WTC11 (cell line): ENCODE results near the gene ECT2. TPM values are rescaled to one million over a fixed set of nuclear protein-coding genes. Genes with fewer than 3 reads are reported as not detected.

ENCODE experiments used
- ATAC-seq: fragments of 200-7000 bp; cut with Tn5 transposase; 2 replicates; pipeline ENCODE4 v1.10.0; 2021; ENCODE audit warnings: mild to moderate bottlenecking, moderate library complexity
- CTCF ChIA-PET: fragments of 300-600 bp; sonication (Branson Sonifier 250); formaldehyde crosslinking; loops from one replicate; lab custom pipeline; 2021; ENCODE audit warnings: antibody characterized with exemption; lab: Charles Lee
- POLR2A ChIA-PET: fragments of 350-600 bp; sonication (Branson Sonifier 250); formaldehyde crosslinking; loops from one replicate; lab custom pipeline; 2021; ENCODE audit warnings: antibody characterized with exemption; lab: Charles Lee
- DNase-seq: peaks from one replicate; pipeline ENCODE4 v3.0.0; 2021; ENCODE audit warnings: low spot score
- H3K27ac Mint-ChIP-seq: 2 replicates; pipeline ENCODE4 v1.8.0; 2021; ENCODE audit warnings: mixed read lengths
- H3K27me3 Mint-ChIP-seq: 2 replicates; pipeline ENCODE4 v1.8.0; 2021; ENCODE audit warnings: low read depth, mild to moderate bottlenecking, moderate library complexity, mixed read lengths
- H3K36me3 Mint-ChIP-seq: 2 replicates; pipeline ENCODE4 v1.8.0; 2021; ENCODE audit warnings: mixed read lengths
- H3K4me1 Mint-ChIP-seq: 2 replicates; pipeline ENCODE4 v1.8.0; 2022; ENCODE audit warnings: mixed read lengths
- H3K4me3 Mint-ChIP-seq: 2 replicates; pipeline ENCODE4 v1.8.0; 2021; ENCODE audit warnings: mild to moderate bottlenecking, moderate library complexity, mixed read lengths
- H3K9me3 Mint-ChIP-seq: 2 replicates; pipeline ENCODE4 v1.8.0; 2021; ENCODE audit warnings: mixed read lengths
- ATF1 ChIP-seq: sonication (generic); formaldehyde crosslinking; IDR thresholded peaks from 2 replicates; pipeline ENCODE4 v1.8.1; 2023; ENCODE audit warnings: mild to moderate bottlenecking, moderate library complexity, missing genetic modification reagents
- ATF6 ChIP-seq: sonication (generic); formaldehyde crosslinking; IDR thresholded peaks from 2 replicates; pipeline ENCODE4 v1.8.1; 2023; ENCODE audit warnings: mild to moderate bottlenecking, missing genetic modification reagents
- E2F4 ChIP-seq: sonication (generic); formaldehyde crosslinking; IDR thresholded peaks from 2 replicates; pipeline ENCODE4 v1.8.1; 2022; ENCODE audit warnings: low read depth, mild to moderate bottlenecking, moderate library complexity, missing genetic modification reagents, borderline replicate concordance
- EMX1 ChIP-seq: fragments of 250-450 bp; sonication (Bioruptor Pico); IDR thresholded peaks from 2 replicates; pipeline ENCODE4 v1.8.0; 2021; ENCODE audit warnings: mild to moderate bottlenecking
- FOXJ3 ChIP-seq: sonication (generic); formaldehyde crosslinking; IDR thresholded peaks from 2 replicates; pipeline ENCODE4 v1.9.0; 2021; ENCODE audit warnings: missing genetic modification reagents, mild to moderate bottlenecking, borderline replicate concordance
- GABPB1 ChIP-seq: sonication (generic); formaldehyde crosslinking; IDR thresholded peaks from 2 replicates; pipeline ENCODE4 v1.8.1; 2023; ENCODE audit warnings: mild to moderate bottlenecking, missing genetic modification reagents
- GTF2I ChIP-seq: fragments of 250-450 bp; sonication (Bioruptor Pico); conservative IDR thresholded peaks from 2 replicates; pipeline ENCODE4 v1.4.0; 2021; ENCODE audit warnings: mild to moderate bottlenecking
- JAZF1 ChIP-seq: fragments of 250-450 bp; sonication (Bioruptor Pico); IDR thresholded peaks from 2 replicates; pipeline ENCODE4 v1.9.0; 2021; ENCODE audit warnings: moderate library complexity, mild to moderate bottlenecking, inconsistent platforms
- NFATC4 ChIP-seq: fragments of 250-450 bp; sonication (Bioruptor Pico); IDR thresholded peaks from 2 replicates; pipeline ENCODE4 v1.9.0; 2021; ENCODE audit warnings: mild to moderate bottlenecking
- NFE2L1 ChIP-seq: sonication (generic); formaldehyde crosslinking; IDR thresholded peaks from 2 replicates; pipeline ENCODE4 v1.8.1; 2023; ENCODE audit warnings: missing genetic modification reagents
- NR2C2 ChIP-seq: sonication (generic); formaldehyde crosslinking; IDR thresholded peaks from 2 replicates; pipeline ENCODE4 v1.8.0; 2022; ENCODE audit warnings: mild to moderate bottlenecking, missing genetic modification reagents
- SOX15 ChIP-seq: fragments of 250-450 bp; sonication (Bioruptor Pico); IDR thresholded peaks from 2 replicates; pipeline ENCODE4 v1.9.0; 2021; ENCODE audit warnings: mild to moderate bottlenecking
- TEAD1 ChIP-seq: sonication (generic); formaldehyde crosslinking; IDR thresholded peaks from 2 replicates; pipeline ENCODE4 v1.8.0; 2022; ENCODE audit warnings: mild to moderate bottlenecking, missing genetic modification reagents
- USF2 ChIP-seq: sonication (generic); formaldehyde crosslinking; IDR thresholded peaks from 2 replicates; pipeline ENCODE4 v1.8.1; 2023; ENCODE audit warnings: mild to moderate bottlenecking, missing genetic modification reagents, moderate library complexity
- ZMAT4 ChIP-seq: fragments of 250-450 bp; sonication (Bioruptor Pico); IDR thresholded peaks from 2 replicates; pipeline ENCODE4 v1.9.0; 2021; ENCODE audit warnings: mild to moderate bottlenecking
- ZNF219 ChIP-seq: sonication (generic); formaldehyde crosslinking; IDR thresholded peaks from 2 replicates; pipeline ENCODE4 v1.8.0; 2023; ENCODE audit warnings: missing genetic modification reagents, mild to moderate bottlenecking, borderline replicate concordance
- ZNF416 ChIP-seq: fragments of 250-450 bp; sonication (Bioruptor Pico); IDR thresholded peaks from 2 replicates; pipeline ENCODE4 v1.9.0; 2021; ENCODE audit warnings: mild to moderate bottlenecking, inconsistent platforms
- ZNF512 ChIP-seq: sonication (generic); formaldehyde crosslinking; IDR thresholded peaks from 2 replicates; pipeline ENCODE4 v1.8.1; 2022; ENCODE audit warnings: missing genetic modification reagents, borderline replicate concordance
- total RNA-seq: library from RNA; stranded (reverse); gene quantifications from 3 replicates; pipeline ENCODE4 v1.2.3, GENCODE V29; 2021
- TF ChIP-seq, protein P1 (sequence below): sonication (generic); formaldehyde crosslinking; IDR thresholded peaks from 2 replicates; pipeline ENCODE4 v1.8.1; 2023; ENCODE audit warnings: mild to moderate bottlenecking, missing genetic modification reagents
- TF ChIP-seq, protein P2 (sequence below): fragments of 250-450 bp; sonication (Bioruptor Pico); conservative IDR thresholded peaks from 2 replicates; pipeline ENCODE4 v1.9.0; 2021; ENCODE audit warnings: mild to moderate bottlenecking
- TF ChIP-seq, protein P3 (sequence below): fragments of 250-450 bp; sonication (Bioruptor Pico); IDR thresholded peaks from 2 replicates; pipeline ENCODE4 v1.9.0; 2021; ENCODE audit warnings: mild to moderate bottlenecking

ECT2 gene
- total RNA-seq, 1 experiment from 2014 or later = 97.7 TPM

- TF ChIP-seq, protein P1, sequence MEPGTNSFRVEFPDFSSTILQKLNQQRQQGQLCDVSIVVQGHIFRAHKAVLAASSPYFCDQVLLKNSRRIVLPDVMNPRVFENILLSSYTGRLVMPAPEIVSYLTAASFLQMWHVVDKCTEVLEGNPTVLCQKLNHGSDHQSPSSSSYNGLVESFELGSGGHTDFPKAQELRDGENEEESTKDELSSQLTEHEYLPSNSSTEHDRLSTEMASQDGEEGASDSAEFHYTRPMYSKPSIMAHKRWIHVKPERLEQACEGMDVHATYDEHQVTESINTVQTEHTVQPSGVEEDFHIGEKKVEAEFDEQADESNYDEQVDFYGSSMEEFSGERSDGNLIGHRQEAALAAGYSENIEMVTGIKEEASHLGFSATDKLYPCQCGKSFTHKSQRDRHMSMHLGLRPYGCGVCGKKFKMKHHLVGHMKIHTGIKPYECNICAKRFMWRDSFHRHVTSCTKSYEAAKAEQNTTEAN (CRISPR knock-in tag) = no peak
- TF ChIP-seq, protein P2, sequence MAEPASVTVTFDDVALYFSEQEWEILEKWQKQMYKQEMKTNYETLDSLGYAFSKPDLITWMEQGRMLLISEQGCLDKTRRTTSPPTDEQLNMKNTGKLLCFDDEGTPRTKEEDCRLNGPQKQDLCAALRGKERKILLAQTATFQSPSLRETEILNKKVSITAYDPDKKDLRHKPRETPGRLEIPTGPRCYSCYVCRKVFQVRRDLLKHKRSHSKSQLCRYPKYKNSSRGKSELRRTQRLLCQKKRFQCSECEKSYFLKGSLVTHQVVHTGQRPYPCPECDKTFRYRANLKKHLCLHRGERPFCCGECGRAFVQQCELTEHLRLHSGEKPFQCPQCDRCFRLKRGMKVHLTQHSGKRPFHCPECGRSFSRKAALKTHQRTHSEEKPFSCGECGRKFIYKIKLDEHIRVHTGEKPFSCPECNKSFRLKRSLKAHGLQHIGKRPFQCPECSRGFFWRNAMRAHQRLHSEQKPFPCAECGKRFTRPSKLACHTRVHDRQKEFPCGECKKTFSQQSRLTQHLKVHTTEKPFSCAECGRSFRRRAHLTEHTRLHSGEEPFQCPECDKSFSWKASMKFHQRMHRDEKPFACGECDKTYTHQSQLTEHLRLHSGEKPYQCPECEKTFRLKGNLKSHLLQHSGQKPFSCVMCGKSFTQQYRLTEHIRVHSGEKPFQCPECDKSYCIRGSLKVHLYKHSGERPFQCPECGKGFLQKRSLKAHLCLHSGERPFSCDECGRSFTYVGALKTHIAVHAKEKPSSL = no peak
- TF ChIP-seq JAZF1 (CRISPR knock-in tag) = no peak
- TF ChIP-seq, all 79 proteins: peak for 0
These were observed 66.4 kb downstream of the ECT2 start (continued) for GRCh38 chr3:172816968-172817367.

GRCh38 chr3:172820492-172820891, 70.0 kb downstream of the ECT2 start:
- ATAC-seq (no peak), DNase-seq (no peak)
- H3K4me3 Mint-ChIP-seq = no peak overlapping the region
- peaks cover 4% of the 10 kb centered on the region; the same call in 1 of the 2 replicates for H3K4me1 Mint-ChIP-seq
- H3K27me3 Mint-ChIP-seq = no peaks in the 10 kb centered on the region
- no peak overlapping the region for H3K27ac Mint-ChIP-seq
- CTCF ChIA-PET = no interaction called here
- H3K36me3 Mint-ChIP-seq = peaks cover 24% of the 10 kb centered on the region
- POLR2A ChIA-PET = no interaction called here
- H3K9me3 Mint-ChIP-seq = peaks cover 4% of the 10 kb centered on the region; the same call in 1 of the 2 replicates
- TF ChIP-seq USF2 (no peak), ZMAT4 (CRISPR knock-in tag) (no peak), EMX1 (no peak), ZNF219 (CRISPR knock-in tag) (no peak), NFATC4 (no peak), FOXJ3 (CRISPR knock-in tag) (no peak), ZNF416 (CRISPR knock-in tag) (no peak), NFE2L1 (CRISPR knock-in tag) (no peak), GTF2I (CRISPR knock-in tag) (no peak), ATF6 (no peak), SOX15 (no peak), GABPB1 (CRISPR knock-in tag) (no peak), E2F4 (no peak), NR2C2 (CRISPR knock-in tag) (no peak), TEAD1 (CRISPR knock-in tag) (no peak), ATF1 (no peak), ZNF512 (CRISPR knock-in tag) (no peak)
- TF ChIP-seq, protein P3, sequence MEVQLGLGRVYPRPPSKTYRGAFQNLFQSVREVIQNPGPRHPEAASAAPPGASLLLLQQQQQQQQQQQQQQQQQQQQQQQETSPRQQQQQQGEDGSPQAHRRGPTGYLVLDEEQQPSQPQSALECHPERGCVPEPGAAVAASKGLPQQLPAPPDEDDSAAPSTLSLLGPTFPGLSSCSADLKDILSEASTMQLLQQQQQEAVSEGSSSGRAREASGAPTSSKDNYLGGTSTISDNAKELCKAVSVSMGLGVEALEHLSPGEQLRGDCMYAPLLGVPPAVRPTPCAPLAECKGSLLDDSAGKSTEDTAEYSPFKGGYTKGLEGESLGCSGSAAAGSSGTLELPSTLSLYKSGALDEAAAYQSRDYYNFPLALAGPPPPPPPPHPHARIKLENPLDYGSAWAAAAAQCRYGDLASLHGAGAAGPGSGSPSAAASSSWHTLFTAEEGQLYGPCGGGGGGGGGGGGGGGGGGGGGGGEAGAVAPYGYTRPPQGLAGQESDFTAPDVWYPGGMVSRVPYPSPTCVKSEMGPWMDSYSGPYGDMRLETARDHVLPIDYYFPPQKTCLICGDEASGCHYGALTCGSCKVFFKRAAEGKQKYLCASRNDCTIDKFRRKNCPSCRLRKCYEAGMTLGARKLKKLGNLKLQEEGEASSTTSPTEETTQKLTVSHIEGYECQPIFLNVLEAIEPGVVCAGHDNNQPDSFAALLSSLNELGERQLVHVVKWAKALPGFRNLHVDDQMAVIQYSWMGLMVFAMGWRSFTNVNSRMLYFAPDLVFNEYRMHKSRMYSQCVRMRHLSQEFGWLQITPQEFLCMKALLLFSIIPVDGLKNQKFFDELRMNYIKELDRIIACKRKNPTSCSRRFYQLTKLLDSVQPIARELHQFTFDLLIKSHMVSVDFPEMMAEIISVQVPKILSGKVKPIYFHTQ (CRISPR knock-in tag) = no peak
